Hematopoietic multipotent progenitor cell treated with erythropoietin and hydrocortisone succinate and interleukin-3 and kit ligand, for 4 days (in vitro differentiated cells): ENCODE data around the gene SLC1A3.
"Not testable (repeated sequence)": the region's sequence is repeated elsewhere in the genome, so short reads cannot be mapped to it uniquely, and the experiment has no call there.

ENCODE experiments used
- DNase-seq: peaks from one replicate; pipeline ENCODE4 v3.0.0-alpha.2; 2015

Gene SLC1A3

DNA sequence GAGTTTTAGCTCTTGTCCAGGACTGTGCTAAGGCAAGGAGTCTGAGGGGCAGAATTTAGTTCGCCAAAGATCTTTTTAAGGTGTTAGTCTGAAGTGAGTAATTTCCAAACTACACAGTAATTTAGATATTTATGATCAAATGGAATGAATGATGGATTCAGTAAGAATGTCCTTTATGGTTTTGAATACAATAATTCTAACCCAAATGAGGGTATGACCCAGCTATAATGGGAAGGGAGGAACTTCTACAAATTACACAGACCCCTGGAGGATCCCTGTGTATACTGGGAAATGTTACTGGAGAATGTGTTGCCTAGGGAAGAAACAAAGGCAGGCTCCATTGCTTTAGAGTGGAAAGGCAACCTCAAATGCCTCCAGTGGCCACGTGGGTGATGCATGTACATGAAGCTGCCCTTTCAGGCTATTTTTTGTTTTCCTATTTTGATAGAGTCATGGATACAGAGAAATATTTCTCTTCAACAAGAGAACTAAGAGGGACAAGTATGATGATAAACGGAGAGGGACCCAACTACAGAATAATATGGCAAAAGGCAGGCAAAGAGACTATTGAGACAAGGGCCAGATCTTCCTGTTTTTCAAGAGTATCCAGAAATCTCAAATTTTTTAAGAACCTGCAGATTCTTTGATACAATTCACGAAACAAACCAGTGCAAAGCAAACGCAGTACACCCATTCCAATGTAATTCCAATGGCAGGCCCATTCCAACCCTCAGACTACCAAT is 25.4 kb downstream of the SLC1A3 start:
- DNase-seq = no peak

DNA sequence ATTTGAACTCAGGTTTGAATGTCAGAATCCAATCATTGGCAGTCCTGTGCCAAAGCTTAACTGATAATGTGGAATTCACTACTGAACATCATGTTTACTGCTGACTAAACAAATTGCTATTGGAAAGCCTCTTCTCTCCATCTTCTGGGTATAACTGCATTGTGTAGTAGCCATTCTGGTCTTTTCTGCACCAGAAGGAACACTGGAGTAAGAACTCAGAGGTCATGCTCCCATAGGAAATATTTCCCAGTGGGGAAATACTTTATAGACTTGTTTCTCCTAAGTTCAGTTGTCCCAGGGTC is 25.9 kb downstream of the SLC1A3 start:
- no peak for DNase-seq

DNA sequence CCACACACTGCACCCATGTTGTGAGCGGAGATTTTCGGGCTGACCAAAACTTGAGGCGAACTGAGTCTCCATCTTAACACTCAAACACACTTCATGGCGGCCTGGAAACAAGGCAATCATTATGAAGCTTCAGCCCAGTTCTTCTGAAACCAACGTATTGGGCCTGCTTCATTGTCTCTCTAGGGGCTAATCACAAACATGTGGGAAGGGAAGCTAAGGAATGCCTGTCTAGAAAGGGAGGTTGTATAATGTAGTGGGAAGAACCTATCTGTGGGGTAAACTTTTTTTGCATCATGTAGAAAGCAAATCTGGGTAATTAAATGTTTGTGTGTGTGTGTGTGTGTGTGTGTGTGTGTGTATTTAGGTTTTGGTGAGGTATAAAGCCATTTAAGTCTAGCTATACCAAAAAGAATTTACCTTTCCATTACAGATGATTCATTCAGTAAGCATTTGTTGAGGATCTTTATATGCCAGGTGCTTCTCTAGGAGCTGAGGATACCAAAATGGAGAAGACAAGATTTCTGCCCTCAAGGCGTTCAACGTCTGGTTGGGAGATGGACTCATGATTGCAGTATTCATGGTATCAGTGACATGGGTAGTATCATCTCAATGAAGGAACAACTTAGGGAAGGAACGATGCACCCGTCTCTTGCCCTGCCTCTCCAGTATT is 29.4 kb downstream of the SLC1A3 start:
- DNase-seq = no peak

DNA sequence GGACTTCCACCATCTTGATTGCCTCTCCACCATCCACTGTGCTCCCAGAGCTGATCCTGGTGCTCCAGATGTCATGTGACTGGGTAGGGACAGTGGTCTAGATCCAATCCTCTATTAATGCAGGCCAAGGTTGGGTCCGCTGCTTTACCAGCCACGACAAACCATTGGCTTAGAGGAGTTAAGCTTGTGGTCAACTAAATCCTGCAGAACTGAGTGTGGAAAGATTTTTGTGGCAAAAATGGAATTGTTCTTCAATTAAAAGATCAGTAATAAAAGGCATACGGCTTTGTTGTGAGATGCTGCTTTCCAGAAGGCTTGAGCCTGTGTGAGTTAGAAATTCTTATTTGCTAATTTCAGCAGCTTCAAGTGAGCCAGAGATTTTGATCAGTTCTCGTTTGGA is 30.7 kb downstream of the SLC1A3 start:
- no peak for DNase-seq

DNA sequence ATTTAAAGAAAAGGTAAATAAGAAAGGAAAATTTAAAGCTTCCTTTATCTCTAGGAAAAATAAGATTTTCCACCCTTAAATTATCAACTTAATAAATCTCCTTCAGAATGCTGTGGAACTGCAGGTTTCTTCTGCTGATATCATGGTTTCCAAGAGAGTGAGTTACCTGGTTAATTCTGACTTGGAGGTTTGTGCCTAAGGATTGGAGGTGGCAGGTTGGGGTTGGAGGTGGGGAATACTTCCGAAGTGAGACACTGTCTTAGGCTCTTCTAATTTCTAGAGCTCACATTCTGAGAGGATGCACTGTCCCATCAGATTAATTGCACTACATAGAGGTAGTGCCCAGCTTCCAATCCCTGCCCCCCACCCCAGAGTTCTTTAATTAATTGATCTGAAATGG is 31.1 kb downstream of the SLC1A3 start:
- DNase-seq = no peak

DNA sequence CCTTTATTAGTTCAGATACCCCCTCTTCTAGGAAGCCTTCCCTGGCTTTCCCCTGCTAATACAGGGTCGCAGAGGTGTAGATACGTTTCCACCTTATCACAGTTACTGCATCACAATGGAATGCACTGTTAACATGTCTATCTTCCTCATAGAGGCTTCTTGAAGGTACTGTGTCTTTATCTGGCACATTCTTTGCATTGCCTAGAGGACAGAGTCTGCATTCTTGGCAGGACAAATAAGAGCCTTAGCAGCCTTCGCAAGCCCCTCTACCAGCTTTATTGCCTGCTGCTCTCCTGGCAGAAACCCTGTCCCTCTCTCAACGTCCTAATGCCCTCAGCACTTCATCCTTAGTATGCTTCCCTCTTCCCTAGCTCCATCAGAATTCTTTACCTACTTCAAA is 31.6 kb downstream of the SLC1A3 start:
- no peak for DNase-seq

DNA sequence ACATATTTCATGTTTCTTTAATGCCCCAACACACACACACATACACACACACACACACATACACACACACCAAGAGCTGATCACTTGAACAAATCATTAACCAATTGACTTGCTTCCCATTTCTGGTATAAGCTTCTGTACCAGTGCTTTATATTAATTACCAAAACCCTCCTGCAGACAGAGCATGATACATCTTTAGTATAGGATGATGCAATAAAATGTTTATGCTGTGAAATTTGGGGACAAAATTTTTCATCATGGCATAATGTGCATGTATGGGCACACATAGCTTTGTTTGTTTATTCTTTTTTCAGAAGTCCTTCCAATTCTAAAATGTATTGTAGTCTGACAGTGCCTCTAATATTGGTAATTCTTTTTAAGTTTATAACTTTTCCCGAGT is 34.5 kb downstream of the SLC1A3 start:
- DNase-seq = no peak

DNA sequence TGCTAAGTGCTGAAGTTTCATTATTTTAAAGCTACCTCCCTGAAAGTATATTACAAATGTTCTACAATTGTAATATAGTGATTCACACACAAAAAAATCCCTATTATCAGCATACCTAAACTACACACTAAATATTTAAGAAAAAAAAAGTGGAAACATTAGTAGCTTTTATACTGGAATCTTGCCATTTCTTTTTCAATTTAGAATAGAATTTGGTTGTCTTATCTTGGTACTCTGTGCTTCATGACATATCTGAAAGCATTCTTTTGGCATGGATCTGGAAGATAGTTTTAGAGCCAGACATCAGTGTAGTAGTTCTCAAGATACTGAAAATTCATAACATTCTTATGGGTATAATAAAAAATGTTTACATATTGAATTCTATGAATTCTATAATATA is 35.0 kb downstream of the SLC1A3 start:
- DNase-seq = no peak

DNA sequence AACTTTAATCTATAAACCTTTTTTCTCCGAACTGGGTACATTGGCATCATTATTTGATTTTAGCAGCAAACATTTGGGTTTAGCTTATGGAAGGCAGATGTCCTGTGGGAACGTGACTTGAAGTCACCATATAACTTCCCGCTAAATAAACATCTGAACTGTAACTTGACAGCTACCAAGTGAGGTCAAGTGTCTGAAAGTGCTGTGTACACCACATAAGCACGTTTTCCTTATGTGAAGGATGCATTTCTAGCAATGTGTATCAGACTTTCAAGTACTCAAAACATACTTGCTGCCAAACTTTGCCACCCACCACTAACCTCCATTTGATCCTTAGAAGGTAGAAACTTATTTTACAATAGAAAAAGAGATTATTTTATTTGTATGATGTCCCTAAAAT is 35.7 kb downstream of the SLC1A3 start:
- DNase-seq = no peak

DNA sequence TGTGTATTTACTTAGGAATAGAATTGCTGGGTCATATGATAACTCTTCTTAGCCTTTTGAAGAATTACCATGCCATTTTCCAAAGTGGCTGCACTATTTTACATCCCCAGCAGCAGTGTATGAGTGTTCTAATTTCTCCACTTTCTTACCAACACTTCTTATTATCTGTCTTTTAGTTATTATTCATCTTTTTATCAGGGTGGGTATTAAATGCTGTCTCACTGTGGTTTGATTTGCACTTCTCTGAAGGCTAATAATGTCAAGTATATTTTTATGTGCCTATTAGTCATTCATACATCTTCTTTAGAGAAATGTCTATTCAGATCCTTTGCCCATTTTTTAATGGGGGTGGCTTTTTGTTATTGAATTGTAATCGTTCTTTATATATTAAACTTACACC is 36.8 kb downstream of the SLC1A3 start:
- no peak for DNase-seq

DNA sequence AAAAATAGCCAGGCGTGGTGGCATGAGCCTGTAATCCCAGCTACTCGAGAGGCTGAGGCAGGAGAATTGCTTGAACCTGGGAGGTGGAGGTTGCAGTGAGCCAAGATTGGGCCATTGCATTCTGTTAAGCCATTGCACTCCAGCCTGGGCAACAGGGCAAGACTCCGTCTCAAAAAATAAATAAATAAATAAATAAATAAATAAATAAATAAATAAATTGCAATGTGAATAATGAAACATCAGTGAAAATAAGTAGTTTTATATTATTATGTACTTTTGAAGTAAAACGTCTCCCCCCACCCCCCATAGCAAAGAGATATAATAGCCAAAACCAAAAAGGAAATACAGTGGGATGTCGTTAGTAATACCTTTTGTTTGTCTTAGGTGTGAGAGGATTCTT is 37.4 kb downstream of the SLC1A3 start:
- not testable (repeated sequence) for DNase-seq

DNA sequence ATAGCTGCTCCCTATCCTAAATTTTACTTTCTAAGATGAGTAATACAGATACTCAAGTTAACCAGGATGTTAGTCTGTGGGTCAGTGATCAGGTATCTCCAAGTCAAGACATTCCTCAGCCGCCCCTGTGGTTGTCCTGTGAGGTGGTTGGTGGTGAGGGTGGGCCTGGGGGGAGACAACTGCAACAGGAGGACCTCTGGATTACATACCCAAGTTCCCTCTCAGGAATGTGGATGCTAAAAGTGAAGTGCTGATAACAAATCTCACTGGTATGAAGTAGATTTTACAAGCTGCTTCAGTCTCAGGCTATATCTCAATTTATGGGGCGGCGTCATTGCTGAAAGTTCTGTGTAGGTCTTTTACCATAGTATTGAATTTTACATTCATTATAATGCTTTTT is 38.3 kb downstream of the SLC1A3 start:
- no peak for DNase-seq

DNA sequence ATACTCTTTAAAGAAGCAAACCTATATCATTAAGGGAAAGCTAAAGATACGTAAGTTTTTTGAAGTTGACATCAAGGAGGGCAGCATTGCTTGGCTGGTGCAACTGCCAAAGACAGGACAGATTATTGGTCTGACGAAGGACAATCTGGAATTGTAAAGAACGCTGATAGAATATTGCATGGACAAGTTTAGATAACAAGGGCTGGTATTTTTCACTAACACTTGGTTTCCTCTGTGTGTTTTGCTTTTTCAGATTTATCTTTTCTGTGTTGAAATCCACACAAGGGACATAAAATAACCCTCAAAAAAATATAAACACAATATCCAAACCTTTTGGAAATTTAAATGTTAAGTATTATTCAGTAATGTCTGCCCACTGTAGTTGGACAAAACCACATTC is 39.7 kb downstream of the SLC1A3 start:
- DNase-seq = no peak

DNA sequence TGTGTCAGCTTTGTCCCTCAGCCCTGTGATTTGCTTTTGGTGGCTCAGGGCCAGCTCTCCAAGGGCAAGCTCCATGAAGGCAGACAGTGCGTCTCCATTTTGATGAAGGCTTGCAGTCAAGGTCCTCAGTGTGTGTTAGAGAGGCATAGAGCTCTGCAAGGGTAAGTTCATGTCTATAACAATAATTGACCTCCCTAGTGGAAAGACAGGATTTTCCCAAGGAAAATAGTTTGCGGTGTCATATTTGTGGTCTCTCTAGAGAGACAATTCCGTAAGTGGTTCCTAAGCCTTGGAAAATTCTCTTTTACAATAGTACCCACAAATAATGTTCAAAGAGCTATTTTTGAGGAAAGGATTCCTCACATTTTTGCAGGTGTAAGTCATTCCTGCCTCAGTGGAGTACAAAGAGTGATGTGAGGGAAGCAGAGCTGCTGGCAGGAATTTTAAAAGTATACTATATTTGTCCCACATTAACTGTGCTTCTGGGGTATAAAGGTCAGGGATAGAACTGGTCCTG is 40.2 kb downstream of the SLC1A3 start:
- no peak for DNase-seq

DNA sequence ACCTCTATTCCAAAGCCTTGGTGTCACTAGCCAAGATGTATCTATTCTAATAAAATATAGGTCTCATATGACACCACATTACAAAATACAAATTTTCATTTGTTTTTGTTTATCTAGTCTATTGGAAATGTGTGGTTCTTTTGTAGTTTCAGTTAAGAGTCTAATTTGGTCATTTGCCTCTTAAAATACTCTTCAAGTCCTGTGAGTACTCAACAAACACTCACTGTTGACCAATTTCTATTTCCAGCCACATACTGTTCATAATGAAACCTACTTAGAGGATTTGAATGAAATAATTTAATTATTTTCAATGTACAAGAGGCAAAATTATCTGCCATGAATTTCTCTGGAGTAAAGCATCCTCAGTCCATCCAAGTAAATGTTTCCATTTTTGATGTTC is 40.6 kb downstream of the SLC1A3 start:
- DNase-seq = no peak

DNA sequence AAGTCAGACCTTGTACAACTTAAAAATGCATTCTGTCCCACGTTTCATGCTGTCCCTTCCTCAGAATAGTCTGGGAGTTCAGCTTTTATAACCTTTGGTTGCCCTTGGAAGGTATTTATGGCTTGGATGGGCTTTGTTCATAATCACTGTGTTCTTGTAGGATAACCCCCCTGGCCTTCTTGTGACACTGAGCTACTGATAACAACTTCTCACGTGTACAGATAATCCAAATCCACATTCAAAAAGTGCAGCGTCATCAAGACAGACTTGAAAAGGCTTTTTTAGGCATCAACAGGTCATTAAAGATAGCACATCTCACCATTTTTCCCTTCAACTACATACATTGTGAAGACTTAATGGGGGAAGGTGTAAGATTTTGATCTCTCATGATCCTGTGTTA is 42.0 kb downstream of the SLC1A3 start:
- peak; percentile 14 for DNase-seq

DNA sequence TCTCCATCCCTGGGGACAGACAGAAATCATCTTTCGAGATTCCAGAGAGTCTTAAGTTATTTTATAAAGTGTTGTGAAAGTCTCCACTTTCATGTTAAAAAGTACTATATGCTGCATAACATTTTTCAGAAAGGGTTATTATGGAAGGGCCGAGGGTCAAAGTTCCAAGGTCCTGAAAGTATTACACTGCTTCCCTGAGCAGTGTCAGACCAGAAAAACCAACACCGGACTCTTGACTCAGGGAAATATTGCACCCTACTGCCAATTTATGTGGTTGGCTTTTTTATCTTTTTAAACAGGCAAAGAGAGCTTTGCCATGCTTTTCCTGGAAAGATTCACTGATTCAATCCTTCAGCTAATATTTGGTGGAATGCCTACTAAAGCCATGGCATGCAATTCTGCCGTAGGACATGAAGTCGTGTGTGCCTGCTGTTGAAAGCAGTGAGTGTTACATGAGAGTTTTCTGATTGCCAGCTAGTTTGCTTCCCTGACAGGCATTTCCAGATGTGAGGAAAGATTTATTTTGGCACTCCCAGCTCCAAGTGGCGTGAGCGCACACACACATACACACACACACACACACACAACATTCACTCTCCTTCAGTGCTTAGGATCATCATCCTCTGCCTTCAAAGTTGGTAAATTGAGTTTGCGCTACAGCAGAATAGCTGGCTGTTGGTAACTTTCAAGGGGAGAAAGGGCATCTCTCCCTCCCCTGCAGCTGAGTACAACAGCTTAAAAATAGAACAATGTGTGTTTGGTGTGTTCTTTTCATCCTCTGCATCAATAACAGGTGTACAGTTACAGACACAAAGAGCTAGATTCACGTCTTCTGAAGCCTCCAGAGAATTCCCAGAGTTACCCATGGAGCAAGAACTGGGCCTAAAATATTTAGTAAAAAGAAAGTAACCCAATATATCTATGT is 45.6 kb downstream of the SLC1A3 start:
- no peak for DNase-seq

DNA sequence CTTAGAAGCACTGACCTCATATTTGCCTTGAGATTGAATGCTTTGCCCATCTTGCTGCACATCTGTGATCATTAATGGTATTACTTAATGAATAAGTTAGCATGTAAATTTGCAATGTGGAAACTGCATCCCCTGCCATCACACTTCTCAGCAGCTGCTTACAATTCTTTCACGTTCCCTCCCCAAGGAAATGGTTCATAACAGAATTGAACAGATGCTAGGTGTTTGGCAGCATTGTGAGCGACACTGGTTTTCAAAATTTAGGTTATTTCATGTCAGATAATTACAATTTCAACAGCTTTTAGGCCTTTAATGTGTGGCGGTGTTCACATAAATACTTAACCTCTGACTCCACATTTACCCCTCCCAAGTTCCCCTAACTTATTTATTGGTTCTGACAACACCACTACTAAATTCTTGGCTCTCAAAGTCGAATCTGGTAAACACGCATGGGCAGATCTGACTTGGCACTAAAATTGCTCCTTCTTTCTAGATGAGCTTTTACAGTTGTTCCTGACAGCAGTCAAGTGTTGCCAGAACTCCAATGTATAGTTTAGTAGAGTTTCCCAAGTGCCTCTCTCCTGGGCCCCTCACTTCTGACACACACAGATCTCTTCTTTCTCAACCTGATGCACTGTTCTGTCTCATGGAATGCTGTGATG is 46.8 kb downstream of the SLC1A3 start:
- no peak for DNase-seq

DNA sequence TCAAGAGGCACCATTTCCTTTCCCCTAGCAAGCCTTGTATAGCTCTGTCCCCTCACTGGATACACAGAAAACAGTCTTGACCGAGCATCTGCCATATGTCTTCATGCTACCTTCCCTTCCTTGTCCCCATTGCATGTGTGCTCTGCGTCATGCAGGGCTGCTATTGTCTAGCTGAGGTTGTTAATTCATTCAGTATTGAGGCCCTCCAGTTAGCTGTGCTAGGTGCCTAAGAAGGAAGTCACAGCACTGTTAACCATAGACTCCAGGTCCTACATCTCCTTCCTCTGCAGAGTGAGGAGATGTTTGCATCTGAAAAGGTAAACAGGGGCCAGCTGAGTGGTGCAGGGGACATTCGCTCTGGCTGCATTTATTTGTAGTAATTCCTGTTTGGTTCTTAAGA is 48.2 kb downstream of the SLC1A3 start:
- no peak for DNase-seq

DNA sequence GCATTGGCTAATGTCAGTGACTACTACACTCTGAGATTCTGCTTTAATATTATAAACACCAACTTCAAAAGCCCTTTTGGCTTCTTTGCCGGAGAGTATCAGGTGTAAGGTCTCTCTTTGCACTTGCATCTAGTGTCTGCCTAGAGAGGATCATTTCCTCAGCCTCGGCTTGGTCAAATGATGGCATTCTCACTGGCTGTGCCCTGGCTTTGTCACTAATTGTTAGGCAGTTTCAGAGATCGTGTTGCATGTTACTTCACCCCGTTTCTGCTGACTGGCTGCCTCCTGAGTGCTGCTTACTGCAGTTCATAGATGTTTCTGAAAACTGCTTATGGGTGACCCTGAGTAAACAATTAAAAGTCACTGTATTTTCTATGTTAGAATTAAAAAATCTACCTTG is 48.8 kb downstream of the SLC1A3 start:
- DNase-seq = peak; percentile 38

DNA sequence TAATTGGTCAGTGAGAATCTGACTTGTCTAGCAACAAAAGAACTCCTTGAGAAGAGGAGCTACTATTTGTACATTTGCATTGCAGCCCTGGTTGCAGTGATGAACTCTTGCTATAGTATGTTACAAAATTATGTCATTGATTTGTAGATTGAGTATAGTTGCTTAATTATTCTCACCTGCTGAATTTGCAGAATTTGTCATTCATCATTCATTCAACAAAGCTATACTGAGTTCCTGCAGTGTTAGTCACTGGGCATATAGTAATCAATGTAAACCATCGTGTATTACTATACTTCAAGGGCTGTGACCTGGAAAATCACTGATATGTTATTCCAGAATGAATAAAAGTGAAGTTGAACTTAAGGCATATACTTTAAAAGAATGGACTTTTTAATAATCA is 50.1 kb downstream of the SLC1A3 start:
- no peak for DNase-seq

DNA sequence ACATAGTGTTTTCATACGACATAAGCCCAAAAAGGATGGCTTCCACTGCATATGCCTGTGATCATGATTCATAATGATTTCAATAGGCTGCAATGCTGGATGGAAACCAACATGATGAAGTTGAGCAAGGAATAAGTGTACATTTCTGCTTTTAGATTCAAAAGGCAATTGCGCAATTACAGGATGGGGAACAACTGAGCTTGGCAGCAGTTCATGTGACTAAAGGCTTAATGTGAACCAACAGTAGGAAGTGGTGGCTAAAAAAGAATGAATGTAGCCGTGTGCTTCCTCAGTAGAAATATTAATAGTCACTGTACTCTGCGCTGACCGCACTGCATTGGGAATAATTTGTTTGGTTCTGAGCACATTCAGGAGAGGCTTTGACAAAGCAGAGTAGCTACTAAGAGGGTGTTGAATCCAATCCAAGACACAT is 51.2 kb downstream of the SLC1A3 start:
- peak; percentile 94 for DNase-seq
